HepG2 (cell line): Measurements from ENCODE around the gene GMPPB. TPM values are rescaled to one million over a fixed set of nuclear protein-coding genes. Genes with fewer than 3 reads are reported as not detected.

ENCODE experiments used
- ATAC-seq: fragments of 200-7000 bp; cut with Tn5 transposase; 3 replicates; pipeline ENCODE4 v1.9.1; 2020; ENCODE audit warnings: mild to moderate bottlenecking, moderate library complexity
- BruUV-seq: library from RNA; stranded (reverse); fragments of 400-500 nt; replicated peaks from 2 replicates; lab custom pipeline; 2021; lab: Mats Ljungman, UMichigan
- CTCF ChIA-PET: fragments of 300-600 bp; formaldehyde crosslinking; extraction: SDS; loops from one replicate; lab custom pipeline; 2021; ENCODE audit warnings: low total read pairs, inconsistent platforms, low intra/inter-chr PET ratio; lab: Yijun Ruan, JAX
- POLR2A ChIA-PET: fragments of 350-600 bp; sonication (Branson Sonifier 250); formaldehyde crosslinking; loops from one replicate; lab custom pipeline; 2020; ENCODE audit warnings: antibody characterized with exemption, inconsistent platforms; lab: Yijun Ruan, JAX
- DNase-seq: peaks from one replicate; pipeline ENCODE4 v3.0.0-alpha.2; 2015; ENCODE audit warnings: low spot score
- FAIRE-seq: peaks from 3 replicates; lab custom pipeline; 2011; peaks lifted over from hg19 to GRCh38; lab: Jason Lieb, UNC
- H2AFZ ChIP-seq: one replicate; pipeline ENCODE4 v1.6.1; 2011; ENCODE audit warnings: low read length, inconsistent platforms
- H3K27ac ChIP-seq: fragments of 300-600 bp; 3 replicates; pipeline ENCODE4 v1.8.0; 2011; ENCODE audit warnings: mixed run types, mild to moderate bottlenecking, mixed read lengths, low read length, inconsistent platforms; ENCODE audit not compliant: insufficient read depth; ENCODE audit errors: extremely low read length
- H3K27me3 ChIP-seq, 2 experiments: fragments of 200-600 bp in 1 of 2; 2 replicates in 1 of 2; 3 replicates in 1 of 2; pipeline versions ENCODE4 v1.6.0 to v1.8.0; 2011; ENCODE audit warnings: low read length in 2 of 2, mild to moderate bottlenecking in 2 of 2, moderate library complexity in 2 of 2, inconsistent platforms in 1 of 2; ENCODE audit not compliant: insufficient read depth in 2 of 2, control insufficient read depth in 1 of 2
- H3K36me3 ChIP-seq, 2 experiments: fragments of 200-600 bp in 1 of 2; replicated peaks in 1 of 2; 2 replicates in 1 of 2; 3 replicates in 1 of 2; pipeline versions ENCODE4 v1.5.1 to v1.8.0; 2011; ENCODE audit warnings: low read length in 2 of 2, inconsistent platforms in 1 of 2; ENCODE audit not compliant: insufficient read depth in 2 of 2, control insufficient read depth in 1 of 2
- H3K4me1 ChIP-seq: 2 replicates; pipeline ENCODE4 v1.5.1; 2012; ENCODE audit warnings: low read length, inconsistent platforms; ENCODE audit not compliant: insufficient read depth
- H3K4me2 ChIP-seq: 2 replicates; pipeline ENCODE4 v1.6.0; 2011; ENCODE audit warnings: low read depth, low read length, inconsistent platforms
- H3K4me3 ChIP-seq, 3 experiments: fragments of 200-600 bp in 1 of 3; sonication (generic), shearing (Covaris generic) in 1 of 3; replicated peaks in 1 of 3; 2 replicates each; pipeline ENCODE4 v1.5.1; 2011 to 2016; ENCODE audit warnings: low read length in 3 of 3, inconsistent platforms in 2 of 3, low read depth in 2 of 3, mild to moderate bottlenecking in 2 of 3, control low read depth in 1 of 3, mixed read lengths in 1 of 3; ENCODE audit not compliant: insufficient read depth in 1 of 3
- H3K79me2 ChIP-seq: one replicate; pipeline ENCODE4 v1.6.1; 2011; ENCODE audit warnings: low read length, inconsistent platforms; ENCODE audit not compliant: insufficient read depth
- H3K9ac ChIP-seq: 2 replicates; pipeline ENCODE4 v1.6.0; 2011; ENCODE audit warnings: mild to moderate bottlenecking, low read depth, low read length, inconsistent platforms; ENCODE audit not compliant: insufficient read depth
- H3K9me3 ChIP-seq: 2 replicates; pipeline ENCODE4 v1.5.1; 2012; ENCODE audit warnings: mild to moderate bottlenecking, low read length
- H4K20me1 ChIP-seq: 2 replicates; pipeline ENCODE4 v1.6.0; 2011; ENCODE audit warnings: inconsistent platforms, mild to moderate bottlenecking, low read length, moderate library complexity; ENCODE audit not compliant: insufficient read depth
- AGO2 ChIP-seq: fragments of 200-400 bp; formaldehyde crosslinking; optimal IDR thresholded peaks from 2 replicates; pipeline ENCODE3; 2017; ENCODE audit warnings: mild to moderate bottlenecking, low read depth, low read length, moderate library complexity
- KDM3A ChIP-seq: IDR thresholded peaks from 2 replicates; pipeline ENCODE4 v1.6.1; 2018; ENCODE audit warnings: low read depth, missing compliant biosample characterization
- ZNF230 ChIP-seq: sonication (generic); formaldehyde crosslinking; IDR thresholded peaks from 2 replicates; pipeline ENCODE4 v1.4.0; 2020; ENCODE audit warnings: mild to moderate bottlenecking, missing genetic modification reagents
- WGBS: methylation state at CpG from one replicate; pipeline ENCODE4 v1.1.6; 2017; ENCODE audit warnings: low lambda C conversion rate; 5-methylcytosine and 5-hydroxymethylcytosine counted together
- in situ Hi-C: cut with HindIII; loops from 2 replicates; pipeline ENCODE4 v1.10.0; 2017; ENCODE audit warnings: low pct_unique_long_range_greater_than_20kb; ENCODE audit not compliant: extremely low pct_ligation_motif_present
- intact Hi-C: fragments of 100-400 bp; cut with micrococcal nuclease; formaldehyde crosslinking; loops from one replicate; pipeline ENCODE4 v1.10.0; 2022; ENCODE audit not compliant: unreplicated experiment
- polyA plus RNA-seq, 8 experiments: library from polyadenylated mRNA; depleted of rRNA in 3 of 8; stranded (reverse) in 7 of 8; unstranded in 1 of 8; fragments of >200 nt; fragmentation: Illumina TruSeq in 4 of 8; extraction: Trizol in 4 of 8; gene quantifications; 2 replicates each; pipeline versions ENCODE4 v1.2.1 to v1.2.3, GENCODE V29; 2011 to 2016; ENCODE audit warnings: low read depth in 4 of 8, missing spikeins in 1 of 8, mixed read lengths in 1 of 8; ENCODE audit not compliant: insufficient read depth in 1 of 8
- total RNA-seq, 5 experiments: library from RNA; depleted of rRNA; stranded (reverse); fragments of >200 nt; fragmentation: Illumina TruSeq; extraction: Trizol; gene quantifications; 2 replicates each; pipeline ENCODE4 v1.2.3, GENCODE V29; 2016; ENCODE audit warnings: low read depth in 1 of 5

Gene GMPPB
- total and polyA plus RNA-seq, 2 of the 13 experiments (the other 11 are each of a cell fraction or from before 2014, with no cell fraction given): 6.5 to 23.1 TPM

GRCh38 chr3:49727154-49727923 lies 3.6 kb upstream of the GMPPB start:
- Histone ChIP-seq H3K9me3 (no peaks in the 10 kb centered on the region), H3K4me2 (no peak overlapping the region), H3K36me3 (peaks cover 14 to 40% of the 10 kb centered on the region in 2 experiments), H3K4me1 (peaks cover 20% of the 10 kb centered on the region), H4K20me1 (no peaks in the 10 kb centered on the region), H3K79me2 (peaks cover 12% of the 10 kb centered on the region), H3K27ac (no peak overlapping the region), H3K27me3 (no peaks in the 10 kb centered on the region), H3K9ac (no peak overlapping the region), H3K4me3 (no peak overlapping the region), H2AFZ (no peak overlapping the region)
- 98% methylated on average over 8 of the region's 19 CpGs for WGBS
- in situ Hi-C loops: no loop called here
- DNase-seq (no peak), ATAC-seq (no peak), FAIRE-seq (no peak)
- no peak for TF ChIP-seq ZNF230
- peak; percentile 45 for TF ChIP-seq AGO2
- CTCF ChIA-PET: no interaction called here
- intact Hi-C loops: no loop called here
- POLR2A ChIA-PET: no interaction called here
- BruUV-seq: no TSS peak

GRCh38 chr3:49725906-49726681 lies 2.3 kb upstream of the GMPPB start:
- no peak overlapping the region for H3K9ac ChIP-seq
- POLR2A ChIA-PET: no interaction called here
- peaks cover 21% of the 10 kb centered on the region for H3K4me1 ChIP-seq
- peaks cover 13% of the 10 kb centered on the region for H3K79me2 ChIP-seq
- CTCF ChIA-PET: no interaction called here
- H3K27ac ChIP-seq: no peak overlapping the region
- intact Hi-C loops (loop anchor here (2.0 kb wide), 1 partner anchor 49 kb away; no protein-coding TSS in a partner anchor), in situ Hi-C loops (no loop called here)
- no TSS peak for BruUV-seq
- H3K4me3 ChIP-seq: no peak overlapping the region
- no peak overlapping the region for H3K4me2 ChIP-seq
- ATAC-seq: no peak
- DNase-seq: no peak
- no peaks in the 10 kb centered on the region for H3K9me3 ChIP-seq
- H3K27me3 ChIP-seq: no peaks in the 10 kb centered on the region
- peak; percentile 39 for TF ChIP-seq AGO2
- TF ChIP-seq KDM3A (CRISPR knock-in tag): no peak
- 92% methylated on average over 7 of the region's 11 CpGs for WGBS
- H3K36me3 ChIP-seq: peaks cover 14 to 39% of the 10 kb centered on the region in 2 experiments
- no peak overlapping the region for H2AFZ ChIP-seq
- no peaks in the 10 kb centered on the region for H4K20me1 ChIP-seq
- FAIRE-seq: no peak
